GM12878 (cell line): ENCODE results near the gene CLEC2A. TPM values are rescaled to one million over a fixed set of nuclear protein-coding genes. Genes with fewer than 3 reads are reported as not detected.

Experiments
- ATAC-seq: fragments of 200-7000 bp; cut with Tn5 transposase; 3 replicates; pipeline ENCODE4 v1.9.1; 2020; ENCODE audit warnings: mild to moderate bottlenecking, moderate library complexity
- BruUV-seq: library from RNA; stranded (reverse); fragments of 400-500 nt; replicated peaks from 2 replicates; lab custom pipeline; 2021; lab: Mats Ljungman, UMichigan
- CTCF ChIA-PET: fragments of 300-600 bp; sonication (Branson Sonifier 250); formaldehyde crosslinking; extraction: SDS; loops from one replicate; lab custom pipeline; 2021; ENCODE audit warnings: inconsistent platforms; lab: Yijun Ruan, JAX
- POLR2A ChIA-PET: fragments of 350-600 bp; formaldehyde crosslinking; extraction: SDS; loops from one replicate; lab custom pipeline; 2021; ENCODE audit warnings: inconsistent platforms; lab: Charles Lee
- RAD21 ChIA-PET: fragments of 300-600 bp; sonication (Branson Sonifier 250); formaldehyde crosslinking; loops from one replicate; lab custom pipeline; 2023; ENCODE audit warnings: antibody characterized with exemption; ENCODE audit not compliant: unreplicated experiment; lab: Charles Lee
- SMC1A ChIA-PET: fragments of 300-600 bp; sonication (Branson Sonifier 250); formaldehyde crosslinking; loops from one replicate; lab custom pipeline; 2023; ENCODE audit not compliant: unreplicated experiment, uncharacterized antibody; lab: Charles Lee
- DNase-seq: peaks from one replicate; pipeline ENCODE4 v3.0.0-alpha.2; 2011; ENCODE audit warnings: low read depth, low spot score
- FAIRE-seq: peaks from 3 replicates; lab custom pipeline; 2011; peaks lifted over from hg19 to GRCh38; lab: Jason Lieb, UNC
- H2AFZ ChIP-seq: 2 replicates; pipeline ENCODE4 v1.6.0; 2011; ENCODE audit warnings: low read depth, low read length, control low read depth; ENCODE audit not compliant: control insufficient read depth
- H3K27ac ChIP-seq: 2 replicates; pipeline ENCODE4 v1.5.1; 2011; ENCODE audit warnings: control low read depth; ENCODE audit not compliant: control insufficient read depth, insufficient read depth
- H3K27me3 ChIP-seq, 2 experiments: replicated peaks in 1 of 2; 2 replicates each; pipeline versions ENCODE4 v1.6.0 to v1.6.1; 2011; ENCODE audit warnings: low read length in 1 of 2; ENCODE audit not compliant: control insufficient read depth in 2 of 2, insufficient read depth in 2 of 2
- H3K36me3 ChIP-seq, 2 experiments: 2 replicates each; pipeline ENCODE4 v1.5.1; 2011; ENCODE audit warnings: low read length in 1 of 2; ENCODE audit not compliant: control insufficient read depth in 2 of 2, insufficient read depth in 2 of 2
- H3K4me1 ChIP-seq: 2 replicates; pipeline ENCODE4 v1.6.1; 2011; ENCODE audit warnings: mild to moderate bottlenecking, low read length, moderate library complexity, mixed read lengths; ENCODE audit not compliant: control insufficient read depth, insufficient read depth
- H3K4me2 ChIP-seq: 2 replicates; pipeline ENCODE4 v1.6.0; 2011; ENCODE audit warnings: control low read depth; ENCODE audit not compliant: control insufficient read depth, insufficient read depth
- H3K4me3 ChIP-seq: fragments of 200-600 bp; sonication (generic); 2 replicates; pipeline ENCODE4 v1.5.1; 2016
- H3K79me2 ChIP-seq: 2 replicates; pipeline ENCODE4 v1.6.0; 2011; ENCODE audit warnings: low read length; ENCODE audit not compliant: control insufficient read depth, insufficient read depth
- H3K9ac ChIP-seq: 2 replicates; pipeline ENCODE4 v1.8.0; 2011; ENCODE audit warnings: low read length, control low read depth, mixed read lengths; ENCODE audit not compliant: control insufficient read depth, insufficient read depth
- H3K9me3 ChIP-seq: replicated peaks from 3 replicates; pipeline ENCODE4 v1.5.1; 2011; ENCODE audit warnings: mild to moderate bottlenecking, low read length; ENCODE audit not compliant: control insufficient read depth, insufficient read depth
- H4K20me1 ChIP-seq: 2 replicates; pipeline ENCODE4 v1.6.0; 2011; ENCODE audit not compliant: control insufficient read depth, insufficient read depth
- BMI1 ChIP-seq: fragments of 450-650 bp; IDR thresholded peaks from 2 replicates; pipeline ENCODE4 v1.6.1; 2016; ENCODE audit warnings: mild to moderate bottlenecking, moderate library complexity, borderline replicate concordance
- POLR2AphosphoS5 ChIP-seq: IDR thresholded peaks from 2 replicates; pipeline ENCODE4 v1.6.1; 2011; ENCODE audit warnings: mild to moderate bottlenecking, low read length, inconsistent platforms
- ZNF384 ChIP-seq: IDR thresholded peaks from 2 replicates; pipeline ENCODE4 v1.6.1; 2012; ENCODE audit warnings: low read depth, mild to moderate bottlenecking, low read length, improper control_type of control experiment, borderline replicate concordance
- in situ Hi-C: fragments of 300-500 bp; cut with MboI; formaldehyde crosslinking; loops from 9 replicates; pipeline ENCODE4 v1.14.3; 2018; ENCODE audit warnings: mixed read lengths
- intact Hi-C: fragments of 100-400 bp; cut with micrococcal nuclease; formaldehyde crosslinking; loops from one replicate; pipeline ENCODE4 v1.14.2; 2022; ENCODE audit not compliant: unreplicated experiment
- polyA plus RNA-seq, 11 experiments: library from polyadenylated mRNA; depleted of rRNA in 4 of 11; unstranded in 6 of 11; stranded (reverse) in 5 of 11; fragments of >200 nt; fragmentation: Nextera tagmentation in 4 of 11; fragmentation: Illumina TruSeq in 1 of 11; extraction: Ambion mirVana in 4 of 11; extraction: Trizol in 1 of 11; gene quantifications; 1 replicate in 1 of 11; 2 replicates in 10 of 11; pipeline versions ENCODE4 v1.2.1 to v1.2.3, GENCODE V29; 2011 to 2016; ENCODE audit warnings: inconsistent platforms in 2 of 11, missing spikeins in 2 of 11, low read depth in 1 of 11
- total RNA-seq, 4 experiments: library from RNA; depleted of rRNA in 3 of 4; stranded (reverse); fragments of >200 nt in 3 of 4; fragmentation: Illumina TruSeq in 1 of 4; extraction: Trizol in 1 of 4; gene quantifications; 2 replicates each; pipeline versions ENCODE4 v1.2.1 to v1.2.3, GENCODE V29; 2013 to 2021
- TF ChIP-seq, protein P1 (sequence below): fragments of 450-650 bp; IDR thresholded peaks from 2 replicates; pipeline ENCODE4 v1.6.1; 2018; ENCODE audit warnings: mild to moderate bottlenecking, low read depth, moderate library complexity; ENCODE audit not compliant: partially characterized antibody
- TF ChIP-seq, protein P2 (sequence below): fragments of 450-650 bp; IDR thresholded peaks from 2 replicates; pipeline ENCODE4 v1.6.1; 2016; ENCODE audit warnings: mild to moderate bottlenecking

CLEC2A gene
- total and polyA plus RNA-seq, 10 of the 15 experiments (the other 5 are each of a cell fraction or from before 2014, with no cell fraction given), result not detected

DNA sequence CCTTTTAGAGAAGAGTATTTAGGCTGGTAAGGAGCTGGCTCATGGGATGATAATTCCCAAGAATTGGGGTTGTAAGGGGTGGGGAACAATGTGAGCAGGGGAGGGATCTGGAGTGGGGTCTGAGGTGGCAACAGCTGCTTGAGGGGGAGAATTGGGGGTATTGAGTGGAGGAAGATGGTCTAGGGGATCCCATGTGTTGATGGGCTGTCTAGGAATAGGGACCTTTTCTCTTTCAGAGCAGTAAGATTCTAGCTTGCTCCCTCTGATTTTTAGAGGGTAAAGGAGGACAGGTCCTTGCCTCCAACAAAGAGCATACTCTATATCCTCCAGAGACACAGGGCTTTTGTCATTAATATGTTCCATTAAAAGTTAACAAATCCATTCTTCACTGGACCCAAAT is 22.4 kb downstream of the CLEC2A start:
- no peak for FAIRE-seq
- no peaks in the 10 kb centered on the region for H3K36me3 ChIP-seq
- no peak for DNase-seq
- in situ Hi-C loops, result no loop called here
- no peak overlapping the region for H3K9ac ChIP-seq
- CTCF ChIA-PET, result interaction anchor here (1.2 to 1.7 kb wide), 2 partner anchors 16 to 230 kb away, joined by 3 to 4 read pairs; no protein-coding TSS in a partner anchor
- POLR2A ChIA-PET, result no interaction called here
- H3K27me3 ChIP-seq, result no peaks in the 10 kb centered on the region
- SMC1A ChIA-PET, result no interaction called here
- intact Hi-C loops, result no loop called here
- TF ChIP-seq BMI1 (no peak), ZNF384 (no peak), POLR2AphosphoS5 (no peak)
- TF ChIP-seq, protein P1, sequence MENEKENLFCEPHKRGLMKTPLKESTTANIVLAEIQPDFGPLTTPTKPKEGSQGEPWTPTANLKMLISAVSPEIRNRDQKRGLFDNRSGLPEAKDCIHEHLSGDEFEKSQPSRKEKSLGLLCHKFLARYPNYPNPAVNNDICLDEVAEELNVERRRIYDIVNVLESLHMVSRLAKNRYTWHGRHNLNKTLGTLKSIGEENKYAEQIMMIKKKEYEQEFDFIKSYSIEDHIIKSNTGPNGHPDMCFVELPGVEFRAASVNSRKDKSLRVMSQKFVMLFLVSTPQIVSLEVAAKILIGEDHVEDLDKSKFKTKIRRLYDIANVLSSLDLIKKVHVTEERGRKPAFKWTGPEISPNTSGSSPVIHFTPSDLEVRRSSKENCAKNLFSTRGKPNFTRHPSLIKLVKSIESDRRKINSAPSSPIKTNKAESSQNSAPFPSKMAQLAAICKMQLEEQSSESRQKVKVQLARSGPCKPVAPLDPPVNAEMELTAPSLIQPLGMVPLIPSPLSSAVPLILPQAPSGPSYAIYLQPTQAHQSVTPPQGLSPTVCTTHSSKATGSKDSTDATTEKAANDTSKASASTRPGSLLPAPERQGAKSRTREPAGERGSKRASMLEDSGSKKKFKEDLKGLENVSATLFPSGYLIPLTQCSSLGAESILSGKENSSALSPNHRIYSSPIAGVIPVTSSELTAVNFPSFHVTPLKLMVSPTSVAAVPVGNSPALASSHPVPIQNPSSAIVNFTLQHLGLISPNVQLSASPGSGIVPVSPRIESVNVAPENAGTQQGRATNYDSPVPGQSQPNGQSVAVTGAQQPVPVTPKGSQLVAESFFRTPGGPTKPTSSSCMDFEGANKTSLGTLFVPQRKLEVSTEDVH, result no peak
- TF ChIP-seq, protein P2, sequence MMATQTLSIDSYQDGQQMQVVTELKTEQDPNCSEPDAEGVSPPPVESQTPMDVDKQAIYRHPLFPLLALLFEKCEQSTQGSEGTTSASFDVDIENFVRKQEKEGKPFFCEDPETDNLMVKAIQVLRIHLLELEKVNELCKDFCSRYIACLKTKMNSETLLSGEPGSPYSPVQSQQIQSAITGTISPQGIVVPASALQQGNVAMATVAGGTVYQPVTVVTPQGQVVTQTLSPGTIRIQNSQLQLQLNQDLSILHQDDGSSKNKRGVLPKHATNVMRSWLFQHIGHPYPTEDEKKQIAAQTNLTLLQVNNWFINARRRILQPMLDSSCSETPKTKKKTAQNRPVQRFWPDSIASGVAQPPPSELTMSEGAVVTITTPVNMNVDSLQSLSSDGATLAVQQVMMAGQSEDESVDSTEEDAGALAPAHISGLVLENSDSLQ, result no peak
- no peaks in the 10 kb centered on the region for H3K4me1 ChIP-seq
- RAD21 ChIA-PET, result no interaction called here
- no peak overlapping the region for H3K4me2 ChIP-seq
- no peaks in the 10 kb centered on the region for H4K20me1 ChIP-seq
- no peaks in the 10 kb centered on the region for H3K79me2 ChIP-seq
- H3K4me3 ChIP-seq, result no peak overlapping the region
- peaks cover 20% of the 10 kb centered on the region for H3K9me3 ChIP-seq
- H2AFZ ChIP-seq, result no peak overlapping the region
- BruUV-seq, result no TSS peak
- H3K27ac ChIP-seq, result no peak overlapping the region
- no peak for ATAC-seq
